GM19328 (cell line): Measurements from ENCODE around the gene NR1H4.
"Not testable (repeated sequence)": the region's sequence is repeated elsewhere in the genome, so short reads cannot be mapped to it uniquely, and the experiment has no call there.

Source experiments
- ATAC-seq: cut with Tn5 transposase; IDR thresholded peaks from one replicate; pipeline ENCODE4 v1.9.1; 2021; ENCODE audit warnings: mild to moderate bottlenecking, moderate library complexity; ENCODE audit not compliant: unreplicated experiment

The NR1H4 gene

GRCh38 chr12:100508751-100509150, 35.1 kb downstream of the NR1H4 start:
- ATAC-seq: no peak

- no peak for ATAC-seq
These were observed 39.0 kb downstream of the NR1H4 start for GRCh38 chr12:100512692-100513091.

DNA sequence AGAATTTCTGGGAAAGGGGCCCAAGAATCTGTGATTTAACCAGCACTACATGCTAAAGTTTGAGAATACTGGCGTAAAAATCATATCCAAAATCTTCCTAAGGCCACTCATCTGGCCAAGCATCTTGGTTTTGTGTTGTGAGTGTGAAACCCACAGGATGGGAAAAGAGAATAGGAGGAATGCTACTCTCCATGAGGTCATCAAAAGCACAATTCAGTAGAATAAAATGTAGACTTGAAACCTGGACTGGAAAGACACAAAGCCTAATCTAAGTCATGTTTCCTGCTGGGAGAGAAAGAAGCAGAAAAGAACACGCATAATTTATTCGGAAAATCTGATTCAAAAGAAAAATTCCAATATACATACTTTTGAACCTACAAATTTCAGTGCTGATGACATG, 42.3 kb downstream of the NR1H4 start:
- no peak for ATAC-seq

DNA sequence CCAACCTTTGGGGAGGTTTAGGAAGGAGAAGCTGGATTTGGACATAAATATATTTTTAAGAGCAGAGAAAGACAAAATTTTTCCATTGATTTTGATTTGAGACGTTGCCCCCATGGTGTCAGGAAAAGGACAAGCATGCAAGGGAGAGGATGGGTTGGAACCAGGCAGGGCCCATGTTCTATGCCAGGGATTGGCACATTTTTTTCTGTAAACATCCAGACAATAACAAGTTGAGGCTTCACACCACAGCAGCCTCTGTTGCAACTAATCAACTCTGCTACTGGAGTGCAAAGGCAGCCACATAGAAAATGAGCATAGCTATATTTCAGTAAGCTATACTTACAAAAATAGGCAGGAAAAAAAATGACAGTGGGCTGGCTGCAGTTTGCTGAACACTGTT, 44.7 kb downstream of the NR1H4 start:
- no peak for ATAC-seq

GRCh38 chr12:100520048-100520769, 46.5 kb downstream of the NR1H4 start:
- no peak for ATAC-seq

GRCh38 chr12:100521958-100522357, 48.3 kb downstream of the NR1H4 start:
- ATAC-seq: no peak

DNA sequence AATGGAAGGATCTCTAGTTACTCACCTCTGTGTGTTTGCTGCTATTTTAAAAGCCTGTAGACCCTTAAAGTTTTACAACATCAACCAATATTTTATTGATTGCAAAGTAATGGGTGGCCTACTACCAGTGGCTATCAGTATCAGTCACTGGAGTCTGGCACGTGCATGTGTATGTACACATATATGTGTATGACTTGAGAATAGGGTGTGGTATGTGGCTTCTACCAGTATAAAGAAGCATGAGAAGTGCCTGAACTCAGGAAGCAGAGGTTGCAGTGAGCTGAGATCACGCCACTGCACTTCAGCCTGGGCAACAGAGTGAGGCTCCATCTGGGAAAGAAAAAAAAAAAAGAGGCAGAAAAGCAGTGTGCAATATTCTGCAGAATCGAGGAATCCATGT, 54.4 kb downstream of the NR1H4 start:
- ATAC-seq: no peak

- no peak for ATAC-seq
These were observed 54.9 kb downstream of the NR1H4 start for GRCh38 chr12:100528471-100529127.

GRCh38 chr12:100529756-100530350, 56.2 kb downstream of the NR1H4 start:
- ATAC-seq: no peak

GRCh38 chr12:100533376-100533775, 59.7 kb downstream of the NR1H4 start:
- no peak for ATAC-seq

GRCh38 chr12:100534625-100535227, 61.1 kb downstream of the NR1H4 start:
- no peak for ATAC-seq

- no peak for ATAC-seq
These were observed 65.5 kb downstream of the NR1H4 start for GRCh38 chr12:100539202-100539601.

- ATAC-seq: no peak
These were observed 70.5 kb downstream of the NR1H4 start for GRCh38 chr12:100544165-100544564.

- ATAC-seq: no peak
These were observed 71.4 kb downstream of the NR1H4 start for GRCh38 chr12:100545092-100545491.

DNA sequence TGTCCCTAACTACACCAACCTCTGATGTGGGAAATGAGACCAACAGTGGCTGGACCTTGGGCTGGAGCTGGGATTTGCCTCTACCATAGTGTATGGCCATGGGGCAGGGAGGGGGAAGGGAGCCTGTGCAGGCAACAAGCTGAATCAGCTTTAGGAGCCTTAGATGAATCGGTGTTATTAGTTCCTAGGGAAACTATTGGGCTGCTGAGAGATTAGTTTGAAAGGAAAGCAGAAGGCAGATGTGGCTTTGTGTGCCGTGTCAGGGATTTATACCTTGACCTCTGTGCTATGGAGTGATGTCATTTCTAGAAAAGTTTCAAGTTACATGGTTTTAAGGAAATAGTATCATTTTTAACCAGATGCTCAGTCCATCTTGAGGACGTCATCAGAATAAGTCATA, 80.3 kb downstream of the NR1H4 start:
- no peak for ATAC-seq

- ATAC-seq: no peak
These were observed 81.0 kb downstream of the NR1H4 start for GRCh38 chr12:100554608-100555077.

DNA sequence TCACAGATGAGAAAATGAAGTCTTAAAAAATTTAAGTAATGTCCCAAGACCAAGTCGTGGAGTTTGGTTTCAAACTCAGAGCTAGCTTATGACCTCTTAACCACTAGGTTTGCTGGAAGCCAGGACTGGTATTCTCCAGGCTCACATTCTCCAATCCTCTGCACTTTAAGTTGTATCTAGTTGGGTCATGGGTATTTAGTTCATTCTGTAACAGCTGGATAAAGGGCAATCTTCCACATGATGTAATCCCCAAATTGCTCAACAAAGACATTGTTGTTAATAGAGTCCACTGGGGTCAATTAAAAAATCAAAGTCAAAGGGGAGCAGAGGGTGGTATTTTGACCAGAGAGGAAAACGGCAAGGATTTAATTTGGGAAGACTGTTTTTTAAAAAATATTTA, 82.1 kb downstream of the NR1H4 start:
- no peak for ATAC-seq

GRCh38 chr12:100557357-100557756, 83.7 kb downstream of the NR1H4 start:
- no peak for ATAC-seq

- not testable (repeated sequence) for ATAC-seq
These were observed 85.6 kb downstream of the NR1H4 start for GRCh38 chr12:100559261-100559660.

DNA sequence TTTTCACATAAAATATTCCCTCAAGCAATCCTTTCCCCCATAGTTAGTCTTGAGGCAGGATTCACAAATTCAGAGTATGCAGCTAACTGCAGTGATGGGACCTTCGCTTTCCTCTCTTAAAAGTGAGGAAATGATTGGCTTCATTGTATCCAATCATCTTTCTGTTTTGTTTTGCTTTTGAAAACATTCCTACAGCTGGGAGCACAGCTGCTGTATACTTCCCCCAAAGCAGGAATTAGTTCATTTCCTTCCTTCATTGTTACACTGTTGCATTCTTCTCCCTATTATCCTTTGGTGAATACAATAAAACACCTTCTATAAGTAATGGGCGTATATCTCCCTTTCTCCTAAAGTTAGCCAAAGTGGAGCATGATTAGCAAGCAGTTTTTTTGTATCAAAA, 90.4 kb downstream of the NR1H4 start:
- ATAC-seq: no peak

DNA sequence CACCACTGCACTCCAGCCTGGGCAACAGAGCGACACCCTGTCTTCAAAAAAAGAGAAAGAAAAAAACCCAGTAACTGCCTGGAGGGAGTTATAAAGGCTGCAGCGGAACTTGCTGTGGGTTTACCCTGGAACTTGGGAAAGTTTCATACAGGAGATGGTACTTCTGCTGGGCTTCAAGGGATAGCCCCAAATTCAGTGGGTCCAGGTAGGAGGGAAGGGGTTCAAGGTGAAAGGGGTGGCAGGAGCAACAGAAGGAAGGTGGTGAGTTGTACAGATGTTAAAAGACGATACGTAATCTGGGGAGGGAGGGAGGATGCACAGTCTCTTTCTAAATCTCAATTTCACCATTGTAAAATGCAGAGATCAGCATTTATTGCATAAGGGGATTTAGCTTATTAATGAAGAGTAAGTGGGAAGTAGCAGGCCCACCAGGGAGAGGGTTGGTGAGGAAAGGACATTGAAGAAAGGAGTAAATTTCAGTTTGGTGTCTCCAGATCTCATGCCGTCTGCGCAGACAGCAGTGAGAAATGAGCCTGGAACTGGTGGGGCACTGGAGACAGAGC, 91.3 kb downstream of the NR1H4 start:
- no peak for ATAC-seq
